HG03469 (cell line): ENCODE data around the gene GATA3.

Source experiments
- ATAC-seq: cut with Tn5 transposase; IDR thresholded peaks from one replicate; pipeline ENCODE4 v1.9.1; 2021; ENCODE audit warnings: mild to moderate bottlenecking, moderate library complexity, moderate number of reproducible peaks; ENCODE audit not compliant: unreplicated experiment

Gene GATA3

DNA sequence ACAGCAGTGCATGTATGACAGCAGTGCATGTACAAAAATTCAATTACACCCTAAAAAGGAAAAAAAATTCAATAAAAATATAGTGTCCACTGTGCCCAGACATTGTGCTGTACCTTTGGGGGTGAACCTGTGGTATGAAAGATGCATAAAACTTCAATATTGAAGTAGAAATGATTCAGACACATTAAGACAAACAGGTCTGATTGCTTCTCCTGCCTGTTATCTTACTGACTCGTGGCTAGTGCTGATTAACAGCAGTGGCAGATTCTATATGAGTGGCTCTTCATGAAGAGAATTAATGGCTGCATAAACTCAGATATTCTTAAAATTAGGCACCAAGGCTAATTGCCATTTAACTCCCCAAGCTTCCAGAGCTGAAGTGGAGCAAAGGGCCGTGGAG, 37.9 kb downstream of the GATA3 start:
- ATAC-seq = no peak

DNA sequence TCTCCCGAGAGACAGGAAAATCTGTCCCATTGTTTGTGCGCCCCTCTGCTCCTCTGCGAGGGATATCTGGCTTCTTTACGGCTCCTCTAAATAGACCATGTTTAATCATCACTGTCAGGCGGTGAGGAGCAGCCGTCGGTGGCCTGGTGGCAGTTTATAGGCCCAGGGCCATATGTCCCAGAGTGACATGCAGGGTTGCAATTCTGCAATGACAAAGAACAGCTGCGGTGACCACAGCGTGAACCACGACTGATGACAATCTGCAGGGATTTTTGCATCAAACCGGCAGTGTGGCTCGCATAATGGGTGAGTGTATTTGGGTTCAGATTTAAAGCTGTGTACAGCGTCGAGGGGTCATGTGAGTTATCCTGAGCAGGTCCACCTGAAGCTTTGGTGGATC, 41.5 kb downstream of the GATA3 start:
- no peak for ATAC-seq

DNA sequence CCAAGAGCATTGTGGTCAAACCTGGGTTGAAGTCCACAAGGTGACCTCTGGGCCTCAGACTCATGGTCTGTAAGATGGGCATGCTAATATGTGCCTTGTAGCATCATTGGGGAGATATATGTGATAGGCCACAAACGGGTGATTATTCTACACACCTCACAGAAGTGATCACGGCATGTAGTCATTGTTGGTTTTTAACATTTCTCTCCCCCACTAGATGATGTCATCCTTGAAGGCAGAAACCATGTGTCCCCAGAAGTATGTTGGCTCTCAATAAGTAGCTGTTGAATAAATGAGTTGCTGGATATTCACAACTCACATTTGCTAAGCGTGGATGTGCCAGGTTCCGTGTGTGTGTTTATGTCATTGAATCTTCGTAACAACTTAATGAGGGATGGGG, 42.4 kb downstream of the GATA3 start:
- ATAC-seq = no peak

DNA sequence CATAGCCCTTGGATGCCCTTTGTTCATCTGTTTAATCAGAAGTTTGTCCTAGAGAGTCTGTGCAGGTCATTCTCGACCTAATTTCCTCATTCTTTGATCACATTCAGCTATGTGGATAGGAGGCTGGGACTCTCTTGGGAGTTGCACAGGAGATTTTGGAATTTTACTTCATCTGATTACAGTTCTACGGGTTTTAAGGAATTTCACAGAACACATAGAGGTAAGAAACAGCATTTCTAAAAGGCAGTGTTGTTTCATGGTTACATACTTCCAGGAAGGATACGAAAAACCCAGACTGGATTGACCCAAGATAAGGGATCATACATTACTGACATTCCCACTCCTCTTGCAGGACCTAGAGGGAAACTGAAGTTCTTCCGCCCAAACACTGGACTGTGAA, 45.9 kb downstream of the GATA3 start:
- ATAC-seq = no peak

DNA sequence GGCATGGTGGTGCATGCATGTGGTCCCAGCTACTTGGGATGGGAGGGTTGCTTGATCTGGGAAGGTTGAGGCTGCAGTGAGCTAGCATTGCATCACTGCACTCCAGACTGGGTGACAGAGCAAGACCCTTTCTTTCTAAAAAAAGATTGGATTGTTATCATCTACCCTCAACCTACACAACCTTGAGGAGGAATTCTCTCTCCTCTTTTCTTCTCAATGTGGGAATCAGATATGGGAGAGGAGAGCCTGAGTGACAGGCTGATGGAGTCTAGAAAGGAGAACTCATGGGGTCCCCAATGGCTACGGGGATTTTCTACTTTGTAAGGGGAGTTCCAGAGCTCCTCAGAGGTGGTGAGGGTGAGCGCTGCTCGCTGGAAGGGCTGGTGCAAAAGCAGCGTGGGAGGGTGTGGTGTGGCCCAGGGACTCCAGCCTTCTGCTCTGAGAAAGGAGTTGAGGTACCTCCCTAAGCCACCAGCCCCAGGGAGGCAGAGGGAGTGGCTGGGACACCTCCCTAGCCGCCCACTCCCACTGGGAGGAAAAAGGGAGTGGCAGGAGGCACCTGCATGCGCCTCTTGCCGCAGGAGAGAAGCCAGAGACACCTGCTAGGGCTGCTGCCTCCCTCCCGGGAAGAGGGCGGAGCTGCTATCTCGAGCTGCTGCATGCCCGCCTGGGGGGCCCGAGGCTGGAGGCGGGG, 48.4 kb downstream of the GATA3 start:
- ATAC-seq = peak; percentile 80

DNA sequence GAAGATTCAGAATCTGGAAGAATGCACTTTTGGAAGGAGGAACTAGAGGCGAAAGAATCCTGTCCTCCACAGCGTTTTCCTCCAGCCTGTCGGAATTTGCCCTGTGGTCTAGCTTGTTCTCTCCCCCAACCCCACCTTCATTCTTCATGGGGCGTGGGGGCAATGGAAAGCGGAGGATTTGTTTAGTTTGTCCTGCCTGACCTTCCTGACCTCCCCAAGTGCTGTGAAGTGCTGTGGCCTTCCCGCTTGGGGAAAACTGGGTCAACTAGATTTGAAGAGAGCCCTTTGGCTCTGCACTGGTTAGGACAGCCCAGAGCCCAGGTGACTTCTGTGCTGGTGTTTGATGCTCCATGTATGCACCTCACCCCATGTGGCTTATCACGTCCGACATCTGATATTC, 49.1 kb downstream of the GATA3 start:
- ATAC-seq = no peak

DNA sequence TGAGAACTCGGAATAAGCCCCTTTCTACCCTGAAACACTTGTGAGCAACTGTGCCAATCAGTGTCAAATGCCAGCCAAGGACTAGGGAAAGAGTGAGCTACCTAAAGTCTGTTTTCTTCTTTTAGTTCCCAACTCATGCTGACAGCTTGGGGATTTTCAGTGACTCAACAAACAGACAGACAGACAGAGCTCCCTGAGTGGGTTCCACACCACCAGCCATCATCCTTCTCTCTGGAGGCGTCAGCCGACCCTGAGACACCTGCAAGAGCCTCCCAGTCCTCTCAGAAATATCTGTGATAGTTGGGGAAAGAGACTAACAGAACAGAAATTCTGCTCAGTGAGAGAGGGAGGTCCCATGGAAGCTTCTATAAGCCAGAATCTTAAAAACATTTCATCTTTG, 49.5 kb downstream of the GATA3 start:
- ATAC-seq = no peak

DNA sequence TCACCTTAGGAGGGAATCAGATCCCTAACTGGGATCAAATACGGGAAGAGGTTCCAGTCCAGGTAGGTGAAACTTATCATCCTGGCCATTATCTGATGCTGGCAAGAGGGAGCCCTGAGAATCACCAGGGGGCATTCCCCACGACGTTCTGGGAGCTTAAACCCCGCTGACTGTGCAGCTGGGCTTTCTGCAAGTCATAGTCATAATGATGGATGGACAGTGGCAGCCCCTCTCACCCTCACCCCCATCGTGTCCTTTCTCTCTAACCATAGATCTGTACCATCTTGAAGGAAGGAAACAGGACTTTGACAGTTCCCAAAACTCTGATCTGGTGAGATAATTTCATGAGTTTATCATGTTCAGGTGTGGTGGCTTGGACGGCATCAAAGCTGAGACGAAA, 50.2 kb downstream of the GATA3 start:
- no peak for ATAC-seq

DNA sequence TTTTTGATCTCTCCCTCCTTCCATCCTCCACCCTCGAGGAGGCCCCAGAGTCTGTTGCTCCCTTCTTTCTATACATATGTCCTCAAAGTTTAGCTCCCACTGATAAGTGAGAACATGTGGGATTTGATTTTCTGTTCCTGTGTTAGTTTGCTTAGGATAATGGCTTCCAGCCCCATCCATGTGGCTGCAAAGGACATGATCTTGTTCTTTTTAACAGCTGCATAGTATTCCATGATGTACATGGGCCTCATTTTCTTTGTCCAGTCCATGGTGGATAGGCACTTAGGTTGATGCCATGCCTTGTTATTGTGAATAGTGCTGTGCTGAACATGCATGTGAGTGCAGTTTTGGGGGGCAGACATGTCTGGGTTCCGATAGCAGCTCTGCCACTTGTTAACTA, 51.4 kb downstream of the GATA3 start:
- ATAC-seq = no peak

DNA sequence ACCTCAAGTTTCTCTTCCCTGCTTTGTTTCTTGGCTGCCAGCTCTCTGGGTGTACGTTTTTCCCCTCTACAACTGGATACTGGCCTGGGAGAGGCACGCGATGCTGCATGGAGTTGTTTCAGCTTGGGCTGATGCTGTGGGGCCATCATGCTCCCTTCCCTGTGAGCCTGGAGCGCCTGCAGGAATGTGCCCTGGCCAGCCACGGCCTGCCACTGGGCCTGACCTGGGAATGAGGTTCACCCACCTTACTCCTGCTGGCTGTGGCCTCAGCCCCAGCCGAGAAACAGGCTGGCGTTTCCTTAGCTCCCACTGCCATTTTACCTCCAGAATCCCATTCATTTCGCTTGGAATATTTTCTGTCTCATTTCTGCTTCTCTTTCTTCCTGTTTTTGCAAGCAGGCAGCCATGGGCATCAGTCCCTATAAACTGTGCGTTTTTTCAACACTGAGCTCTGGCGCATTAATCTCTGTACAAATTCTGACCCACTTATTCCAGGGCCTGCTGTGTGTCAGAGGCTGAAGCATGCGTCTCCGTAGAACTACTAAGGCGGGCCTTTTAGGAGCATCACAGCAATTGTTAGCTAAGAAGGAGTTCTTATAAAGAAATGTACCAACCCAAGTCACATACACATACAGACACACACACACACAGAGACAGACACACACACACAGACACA, 57.9 kb downstream of the GATA3 start:
- no peak for ATAC-seq

DNA sequence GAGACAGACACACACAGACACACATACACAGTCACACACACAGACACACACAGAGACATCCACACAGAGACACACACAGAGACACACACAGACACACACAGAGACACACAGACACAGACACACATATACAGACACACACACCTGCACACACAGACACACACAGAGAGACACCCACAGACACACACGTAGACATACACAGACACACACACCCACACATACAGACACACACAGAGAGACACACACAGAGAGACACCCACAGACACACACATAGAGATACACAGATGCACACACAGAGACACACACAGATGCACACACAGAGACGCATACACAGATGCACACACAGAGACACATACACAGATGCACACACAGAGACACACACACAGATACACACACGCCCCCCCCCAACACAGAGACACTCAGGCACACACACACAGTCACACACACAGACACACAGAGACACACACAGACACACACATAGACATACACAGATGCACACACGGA, 58.5 kb downstream of the GATA3 start:
- ATAC-seq = no peak

DNA sequence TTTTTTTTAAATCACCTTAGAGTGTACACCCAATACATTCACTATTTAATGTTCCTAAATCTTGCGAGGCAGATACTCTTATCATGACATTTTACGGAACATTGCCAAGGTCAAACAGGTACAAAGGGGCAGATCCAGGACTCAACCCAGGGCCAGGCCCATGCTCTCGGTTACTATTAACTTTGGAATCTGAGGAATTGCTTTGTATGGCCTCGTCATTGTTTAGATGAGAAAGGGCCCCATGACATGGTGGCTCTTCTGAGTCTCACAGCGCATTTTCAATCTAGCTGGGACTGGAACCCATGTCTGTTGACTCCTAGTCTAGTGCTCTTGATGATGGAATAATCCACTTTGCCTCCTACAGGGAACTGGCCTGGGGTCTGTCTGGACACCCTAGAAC, 59.1 kb downstream of the GATA3 start:
- ATAC-seq = no peak

DNA sequence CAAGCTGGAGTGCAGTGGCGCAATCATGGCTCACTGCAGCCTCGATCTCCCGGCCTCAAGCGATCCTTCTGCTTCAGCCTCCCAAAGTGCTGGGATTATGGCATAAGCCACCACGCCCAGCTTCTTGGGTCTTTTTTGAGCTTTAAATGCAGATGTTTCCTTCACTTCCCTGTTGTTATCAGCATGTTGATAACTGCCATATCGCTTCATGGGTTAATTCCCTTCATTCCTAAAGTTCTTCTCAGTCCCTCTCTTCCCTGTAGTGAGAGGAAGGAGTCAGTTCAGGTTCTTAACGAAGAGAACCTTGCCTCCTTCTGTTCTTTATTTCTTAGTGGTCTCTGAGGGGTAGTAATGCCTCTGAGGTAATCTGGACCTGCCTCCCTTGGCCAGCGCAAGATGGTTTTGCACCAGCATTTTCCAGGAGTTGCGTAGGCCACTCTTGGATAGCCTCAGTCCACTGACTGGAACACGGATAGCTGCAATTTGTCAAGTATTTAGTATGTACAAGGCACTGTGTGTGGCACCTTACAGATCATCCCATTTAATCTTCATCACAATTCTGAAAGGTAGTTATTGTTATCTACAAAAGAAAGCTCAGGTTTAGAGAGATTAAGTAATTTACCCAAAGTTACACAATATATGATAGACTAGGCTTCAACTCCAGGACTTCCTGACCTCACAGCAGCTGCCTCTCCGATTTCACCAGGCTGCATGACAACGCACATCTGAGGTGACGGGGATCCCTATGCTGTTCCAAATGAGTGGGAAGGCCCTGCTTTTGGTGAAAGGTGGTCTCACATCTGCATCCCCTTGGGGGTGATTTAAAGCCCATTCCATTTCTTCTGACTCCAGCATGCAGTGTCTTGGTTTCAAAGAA, 60.5 kb downstream of the GATA3 start:
- no peak for ATAC-seq

DNA sequence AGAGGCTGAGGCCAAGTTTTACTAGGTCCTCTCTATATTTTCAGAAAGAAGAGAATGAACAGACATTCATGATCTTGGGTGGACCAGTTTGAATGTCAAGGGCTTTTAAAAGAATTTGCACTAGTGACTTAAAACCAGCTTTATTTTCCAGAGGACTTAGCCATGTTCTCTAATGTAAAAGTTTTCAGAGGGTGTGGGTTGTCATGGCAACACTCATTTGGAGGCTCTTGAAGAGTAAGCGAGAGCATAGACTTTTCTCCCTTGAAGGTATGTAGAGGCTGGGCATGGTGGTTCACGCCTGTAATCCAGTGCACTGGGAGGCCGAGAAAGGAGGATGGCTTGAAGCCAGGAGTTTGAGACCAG, 61.1 kb downstream of the GATA3 start:
- ATAC-seq = no peak

DNA sequence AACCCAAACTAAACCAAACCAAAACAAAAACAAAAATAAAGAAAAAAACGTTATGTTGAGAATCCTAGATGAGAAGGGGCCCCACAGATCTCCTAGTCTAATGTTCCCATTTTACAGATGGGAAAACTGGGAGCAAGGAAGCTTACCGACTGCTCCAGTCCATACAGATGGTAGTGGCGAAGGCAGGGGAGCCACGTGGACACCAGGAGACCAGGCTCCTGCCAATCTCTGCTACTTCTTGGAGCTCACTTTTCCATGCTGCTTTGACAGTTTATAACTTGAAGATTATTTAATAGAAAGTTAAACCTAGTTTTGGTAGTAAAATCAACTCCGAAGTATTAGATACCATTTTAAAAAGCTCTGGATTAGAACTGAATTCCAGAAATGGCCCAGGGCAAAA, 62.0 kb downstream of the GATA3 start:
- no peak for ATAC-seq

DNA sequence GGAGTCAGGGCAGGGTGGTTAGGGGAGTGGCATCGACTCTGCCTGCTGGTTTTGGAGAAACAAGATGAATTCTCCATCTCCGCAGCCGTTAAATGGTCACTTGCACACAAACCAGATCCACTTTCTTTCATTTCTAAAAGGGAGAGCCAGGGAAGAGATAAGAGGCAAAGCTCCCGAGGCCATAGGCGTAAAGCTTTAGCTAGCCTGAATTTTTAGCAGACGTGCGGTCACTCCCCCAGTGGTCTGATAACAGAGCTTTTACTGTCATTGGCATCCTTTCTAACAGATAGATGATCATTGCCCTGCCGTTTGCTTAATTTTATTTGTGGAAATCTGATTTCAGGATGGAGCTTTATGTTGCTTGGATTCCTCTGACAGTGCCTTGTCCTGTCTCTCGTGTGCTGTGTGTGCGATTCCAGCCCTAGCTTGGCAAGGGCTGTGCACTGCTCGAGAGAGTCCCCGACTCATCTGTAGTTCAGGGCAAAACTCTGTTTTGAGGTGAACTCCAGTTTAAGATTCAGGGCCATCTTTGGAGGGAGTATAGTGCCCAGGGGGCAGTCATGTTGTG, 62.5 kb downstream of the GATA3 start:
- ATAC-seq = no peak

DNA sequence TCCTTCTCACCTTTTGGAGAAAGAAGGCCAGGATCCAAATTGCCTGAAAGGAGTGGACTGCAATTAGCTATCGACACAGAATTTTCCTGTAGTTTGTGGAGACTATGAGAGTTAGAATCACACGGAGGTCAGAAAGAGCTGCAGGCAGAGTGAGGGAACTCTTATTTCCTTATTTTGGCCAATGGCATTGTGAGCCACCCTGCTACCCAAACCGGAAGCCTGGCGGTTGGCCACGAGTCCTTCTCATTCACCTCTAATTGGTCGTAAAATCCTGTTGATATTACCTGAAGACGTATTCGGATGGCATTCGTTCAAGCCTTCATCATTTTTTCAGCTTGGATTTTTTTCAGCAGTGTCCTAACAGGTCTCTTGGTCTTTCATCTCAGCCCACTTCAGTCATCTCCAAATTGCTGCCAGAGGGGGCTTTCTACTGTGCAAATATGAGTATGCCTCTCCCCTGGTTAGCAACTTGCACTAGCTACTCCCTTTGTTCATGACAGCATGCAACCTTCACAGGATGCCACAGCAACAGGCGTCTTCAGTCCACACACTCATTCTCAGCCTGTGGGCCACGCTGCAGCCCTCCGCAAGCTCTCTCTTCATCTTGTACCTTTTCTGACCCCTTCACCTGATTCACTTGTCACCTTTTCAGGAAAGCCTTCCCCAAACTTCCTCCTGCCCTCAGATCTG, 66.9 kb downstream of the GATA3 start:
- no peak for ATAC-seq

DNA sequence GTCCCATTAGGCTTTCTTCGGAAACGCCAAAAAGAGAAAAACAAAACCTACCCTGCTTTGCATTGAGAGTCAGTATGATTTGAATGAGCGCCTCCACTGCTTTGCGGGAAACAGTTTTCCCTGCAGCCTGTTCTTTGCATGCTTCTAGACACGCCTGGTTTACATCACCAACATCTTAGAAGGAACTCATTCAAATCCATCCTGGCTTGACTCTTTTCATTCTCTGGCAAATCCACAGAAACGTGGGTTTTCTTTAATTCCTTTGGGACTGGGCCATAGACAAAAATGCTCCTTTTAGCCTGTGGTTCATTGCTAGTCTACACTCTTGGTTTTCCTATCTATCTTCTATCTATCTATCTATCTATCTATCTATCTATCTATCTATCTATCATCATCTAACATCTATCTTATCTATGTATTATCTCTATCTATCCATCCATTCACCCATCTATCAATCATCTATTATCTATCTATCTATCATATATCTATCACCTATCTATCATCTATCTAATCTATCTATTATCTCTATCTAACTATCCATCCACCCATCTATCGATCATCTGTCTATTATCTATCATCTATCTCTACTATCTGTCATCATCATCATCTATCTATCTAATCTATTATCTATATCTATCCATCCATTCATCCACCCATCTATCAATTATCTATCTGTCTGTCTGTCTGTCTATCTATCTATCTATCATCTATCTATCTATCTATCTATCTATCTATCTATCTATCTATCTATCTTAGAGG, 68.3 kb downstream of the GATA3 start:
- no peak for ATAC-seq

DNA sequence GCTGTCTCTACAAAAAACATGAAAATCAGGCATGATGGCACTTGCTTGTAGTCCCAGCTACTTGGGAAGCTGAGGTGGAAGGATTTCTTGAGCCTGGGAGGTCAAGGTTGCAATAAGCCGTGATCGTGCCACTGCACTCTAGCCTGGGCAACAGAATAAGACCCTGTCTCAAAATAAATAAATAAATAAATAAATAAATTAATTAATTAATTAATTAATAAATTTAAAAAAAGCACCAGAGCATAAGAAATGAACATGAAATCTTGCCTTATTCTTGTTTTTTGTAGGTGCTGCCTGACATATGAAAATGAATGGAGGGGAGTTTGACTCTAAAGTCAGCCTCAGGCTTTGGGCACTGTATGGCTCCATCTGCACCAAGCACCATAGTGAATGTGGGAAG, 69.9 kb downstream of the GATA3 start:
- no peak for ATAC-seq
